Chondrocyte (in vitro differentiated cells): Measurements from ENCODE around the gene SP3. TPM values are rescaled to one million over a fixed set of nuclear protein-coding genes. Genes with fewer than 3 reads are reported as not detected.

Experiments
- DNase-seq: peaks from one replicate; pipeline ENCODE4 v3.0.0; 2021; ENCODE audit warnings: mixed read lengths, low spot score
- H3K27ac Mint-ChIP-seq: one replicate; pipeline ENCODE4 v1.8.0; 2021; ENCODE audit warnings: mild to moderate bottlenecking, moderate library complexity, mixed read lengths; ENCODE audit not compliant: unreplicated experiment
- H3K27me3 Mint-ChIP-seq: 2 replicates; pipeline ENCODE4 v1.8.0; 2021; ENCODE audit warnings: low read depth, mixed read lengths
- H3K36me3 Mint-ChIP-seq: 2 replicates; pipeline ENCODE4 v1.8.0; 2021; ENCODE audit warnings: low read depth, mixed read lengths
- H3K4me1 Mint-ChIP-seq: 2 replicates; pipeline ENCODE4 v1.8.0; 2021; ENCODE audit warnings: low read depth, mild to moderate bottlenecking, mixed read lengths
- H3K4me3 Mint-ChIP-seq: one replicate; pipeline ENCODE4 v1.8.0; 2021; ENCODE audit warnings: mild to moderate bottlenecking, moderate library complexity, mixed read lengths; ENCODE audit not compliant: unreplicated experiment
- H3K9me3 Mint-ChIP-seq: 2 replicates; pipeline ENCODE4 v1.8.0; 2021; ENCODE audit warnings: low read depth, mixed read lengths
- CTCF ChIP-seq: fragments of 200-600 bp; sonication (generic); IDR thresholded peaks from 2 replicates; pipeline ENCODE4 v1.5.0; 2021; ENCODE audit warnings: antibody characterized with exemption, mild to moderate bottlenecking, moderate library complexity
- total RNA-seq: library from RNA; stranded (reverse); gene quantifications from 3 replicates; pipeline ENCODE4 v1.2.1, GENCODE V29; 2021

The SP3 gene
- total RNA-seq, 1 donor from 2014 or later: 59.4 TPM

DNA sequence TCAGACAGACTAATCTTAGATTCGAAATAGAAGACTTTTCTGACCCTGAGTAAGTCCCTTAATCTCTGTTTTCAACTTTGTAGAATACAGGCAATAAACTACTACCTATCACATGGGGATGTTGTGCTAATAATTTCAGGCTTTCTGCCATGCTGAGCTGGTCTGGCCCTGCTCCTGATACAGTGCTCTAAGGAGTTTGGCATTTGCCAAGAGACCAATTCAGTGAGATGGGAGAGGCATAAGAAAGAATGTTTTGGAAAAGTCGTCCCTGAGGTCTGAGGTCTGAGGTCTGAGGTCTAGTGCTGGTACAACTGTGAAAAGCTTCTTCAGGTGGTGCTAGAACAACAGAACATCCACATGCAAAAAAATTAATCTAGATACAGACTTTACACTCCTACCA, 35.9 kb upstream of the SP3 start:
- H3K27me3 Mint-ChIP-seq: no peaks in the 10 kb centered on the region
- no peak for DNase-seq
- TF ChIP-seq CTCF: no peak
- H3K9me3 Mint-ChIP-seq: no peaks in the 10 kb centered on the region
- H3K27ac Mint-ChIP-seq: no peak overlapping the region
- H3K36me3 Mint-ChIP-seq: no peaks in the 10 kb centered on the region
- H3K4me1 Mint-ChIP-seq: peaks cover 24% of the 10 kb centered on the region
- H3K4me3 Mint-ChIP-seq: no peak overlapping the region

DNA sequence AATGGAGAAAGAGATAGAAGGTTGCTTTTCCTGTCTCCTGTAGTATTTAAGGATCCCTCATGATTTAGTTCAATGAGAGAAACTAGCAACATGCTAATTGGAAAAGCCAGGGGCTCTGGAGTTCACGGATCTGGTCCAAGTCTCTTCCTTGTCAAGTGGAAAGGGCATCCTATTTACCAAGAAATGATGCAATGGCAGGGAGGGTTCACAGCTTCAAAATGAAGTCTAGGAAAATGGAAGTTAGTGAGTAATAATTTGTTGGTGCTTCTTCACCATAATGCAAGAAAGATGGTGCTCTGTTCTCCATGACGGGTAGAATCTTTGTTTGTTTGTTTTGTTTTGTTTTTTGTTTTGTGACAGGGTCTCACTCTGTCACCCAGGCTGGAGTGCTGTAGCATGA, 34.6 kb upstream of the SP3 start:
- Mint-ChIP-seq H3K4me1 (peaks cover 15% of the 10 kb centered on the region), H3K27me3 (peaks cover 2% of the 10 kb centered on the region), H3K9me3 (no peaks in the 10 kb centered on the region), H3K27ac (no peak overlapping the region), H3K36me3 (no peaks in the 10 kb centered on the region), H3K4me3 (no peak overlapping the region)
- no peak for DNase-seq
- no peak for TF ChIP-seq CTCF

DNA sequence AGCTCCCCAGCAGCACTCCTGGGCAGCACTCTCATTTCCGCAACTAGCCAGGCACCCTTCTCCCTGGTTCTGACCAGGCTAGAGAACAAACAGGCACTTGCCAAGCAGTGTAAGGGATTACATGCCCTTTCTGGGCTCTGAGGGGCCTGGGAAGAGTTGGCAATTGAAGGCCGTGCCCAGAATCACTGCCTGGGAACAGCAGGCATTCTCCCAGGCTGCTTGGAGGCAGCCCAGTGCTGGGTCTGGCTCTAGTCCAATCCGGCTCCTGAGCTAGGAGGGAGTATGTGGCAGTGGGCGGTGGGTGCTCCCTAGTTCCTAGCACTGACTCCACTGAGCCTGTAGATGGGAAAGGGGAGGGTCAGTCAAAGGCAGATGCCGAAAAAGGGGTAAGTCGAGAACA, 34.1 kb upstream of the SP3 start:
- Mint-ChIP-seq H3K9me3 (no peaks in the 10 kb centered on the region), H3K27ac (peak overlapping the region; percentile 2), H3K4me3 (no peak overlapping the region), H3K27me3 (peaks cover 6% of the 10 kb centered on the region), H3K36me3 (no peaks in the 10 kb centered on the region), H3K4me1 (peaks cover 11% of the 10 kb centered on the region)
- DNase-seq: no peak
- TF ChIP-seq CTCF: no peak

DNA sequence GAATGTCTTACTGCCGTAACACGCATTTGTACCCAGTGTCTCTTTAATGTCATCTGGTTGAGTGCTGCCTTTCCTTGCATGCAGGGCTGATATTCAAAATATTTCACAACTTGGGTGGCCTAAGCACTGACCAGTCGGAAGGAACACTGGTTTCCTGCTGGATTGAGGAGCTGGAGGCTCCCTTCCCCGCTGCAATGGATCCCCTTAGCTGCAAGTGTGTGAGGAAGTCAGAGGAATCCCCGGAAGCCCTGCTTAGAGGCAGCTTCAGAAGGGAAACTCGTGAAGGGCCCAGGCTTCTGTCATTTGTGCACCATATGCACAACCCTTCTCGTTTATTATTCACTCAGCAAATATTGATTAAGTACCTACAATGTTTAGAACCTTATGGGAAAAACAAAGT, 33.2 kb upstream of the SP3 start:
- no peak for TF ChIP-seq CTCF

DNA sequence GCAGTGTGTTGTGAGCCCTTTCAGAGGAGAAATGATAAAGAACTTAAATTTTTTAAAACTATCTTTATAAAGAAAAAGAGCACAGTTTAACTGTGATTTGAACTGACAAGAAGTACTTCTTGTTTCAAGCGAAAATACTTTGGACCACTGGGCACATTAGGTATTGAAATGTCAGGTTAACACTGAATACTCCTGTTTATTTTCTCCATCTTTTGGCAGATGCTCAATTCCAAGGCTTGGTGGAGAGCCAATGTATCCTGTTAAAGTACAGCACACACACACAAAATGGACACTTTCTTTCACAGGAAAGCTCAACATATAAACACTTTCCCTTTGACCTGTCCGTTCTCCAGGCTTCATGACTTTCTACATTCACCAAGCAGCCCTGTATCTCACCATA, 32.6 kb upstream of the SP3 start:
- H3K4me3 Mint-ChIP-seq: no peak overlapping the region
- H3K36me3 Mint-ChIP-seq: no peaks in the 10 kb centered on the region
- H3K4me1 Mint-ChIP-seq: peaks cover 15% of the 10 kb centered on the region
- H3K27me3 Mint-ChIP-seq: peaks cover 6% of the 10 kb centered on the region
- H3K27ac Mint-ChIP-seq: no peak overlapping the region
- TF ChIP-seq CTCF: no peak
- no peaks in the 10 kb centered on the region for H3K9me3 Mint-ChIP-seq
- DNase-seq: no peak

More for the DNA sequence above, 33.2 kb upstream of the SP3 start:
- Mint-ChIP-seq H3K4me1 (peaks cover 12% of the 10 kb centered on the region), H3K9me3 (no peaks in the 10 kb centered on the region), H3K27ac (no peak overlapping the region), H3K36me3 (no peaks in the 10 kb centered on the region), H3K27me3 (peaks cover 6% of the 10 kb centered on the region), H3K4me3 (no peak overlapping the region)
- DNase-seq: no peak
